Measurements from ENCODE around the gene C2CD3. TPM values are rescaled to one million over a fixed set of nuclear protein-coding genes. Genes with fewer than 3 reads are reported as not detected.
A peak's percentile ranks its signal among the peaks of the same experiment; 100 is the strongest.

Gene C2CD3
- total RNA-seq, 1 donor from 2014 or later, result 36.8 TPM

GRCh38 chr11:74055938-74056337, 114.9 kb downstream of the C2CD3 start:
- H3K9me3 Mint-ChIP-seq, result no peaks in the 10 kb centered on the region
- H3K27me3 Mint-ChIP-seq, result no peaks in the 10 kb centered on the region
- no peak overlapping the region for H3K27ac Mint-ChIP-seq
- no peak overlapping the region for H3K4me3 Mint-ChIP-seq
- TF ChIP-seq CTCF (conservative IDR thresholded peaks at IDR 0.05), result no peak
- DNase-seq (ENCODE audit: extremely low spot score, unreplicated experiment), result no peak
- H3K4me1 Mint-ChIP-seq (ENCODE audit: unreplicated experiment), result no peaks in the 10 kb centered on the region
- H3K36me3 Mint-ChIP-seq, result peaks cover 22% of the 10 kb centered on the region

GRCh38 chr11:74050465-74050864, 120.3 kb downstream of the C2CD3 start:
- no peaks in the 10 kb centered on the region for H3K9me3 Mint-ChIP-seq
- H3K4me1 Mint-ChIP-seq (ENCODE audit: unreplicated experiment), result no peaks in the 10 kb centered on the region
- no peaks in the 10 kb centered on the region for H3K27me3 Mint-ChIP-seq
- no peak overlapping the region for H3K27ac Mint-ChIP-seq
- TF ChIP-seq CTCF (conservative IDR thresholded peaks at IDR 0.05), result no peak
- H3K36me3 Mint-ChIP-seq, result peaks cover 27% of the 10 kb centered on the region
- no peak for DNase-seq (ENCODE audit: extremely low spot score, unreplicated experiment)
- no peak overlapping the region for H3K4me3 Mint-ChIP-seq

- no peaks in the 10 kb centered on the region for H3K4me1 Mint-ChIP-seq (ENCODE audit: unreplicated experiment)
- peaks cover 22% of the 10 kb centered on the region for H3K36me3 Mint-ChIP-seq
- TF ChIP-seq CTCF (conservative IDR thresholded peaks at IDR 0.05), result no peak
- DNase-seq (ENCODE audit: extremely low spot score, unreplicated experiment), result no peak
- no peaks in the 10 kb centered on the region for H3K9me3 Mint-ChIP-seq
- H3K27me3 Mint-ChIP-seq, result no peaks in the 10 kb centered on the region
- H3K4me3 Mint-ChIP-seq, result no peak overlapping the region
- H3K27ac Mint-ChIP-seq, result no peak overlapping the region
Observed at GRCh38 chr11:74048993-74049392, 121.8 kb downstream of the C2CD3 start.

GRCh38 chr11:74044538-74044937, 126.3 kb downstream of the C2CD3 start:
- no peak for TF ChIP-seq CTCF (conservative IDR thresholded peaks at IDR 0.05)
- DNase-seq (ENCODE audit: extremely low spot score, unreplicated experiment), result no peak
- H3K36me3 Mint-ChIP-seq, result peaks cover 26% of the 10 kb centered on the region
- no peaks in the 10 kb centered on the region for H3K4me1 Mint-ChIP-seq (ENCODE audit: unreplicated experiment)
- H3K27me3 Mint-ChIP-seq, result no peaks in the 10 kb centered on the region
- H3K9me3 Mint-ChIP-seq, result no peaks in the 10 kb centered on the region
- no peak overlapping the region for H3K4me3 Mint-ChIP-seq
- no peak overlapping the region for H3K27ac Mint-ChIP-seq

GRCh38 chr11:74043450-74043849, 127.4 kb downstream of the C2CD3 start:
- no peak overlapping the region for H3K27ac Mint-ChIP-seq
- no peaks in the 10 kb centered on the region for H3K4me1 Mint-ChIP-seq (ENCODE audit: unreplicated experiment)
- no peak overlapping the region for H3K4me3 Mint-ChIP-seq
- peak; percentile 53 for TF ChIP-seq CTCF (conservative IDR thresholded peaks at IDR 0.05)
- DNase-seq (ENCODE audit: extremely low spot score, unreplicated experiment), result no peak
- no peaks in the 10 kb centered on the region for H3K9me3 Mint-ChIP-seq
- H3K27me3 Mint-ChIP-seq, result no peaks in the 10 kb centered on the region
- peaks cover 31% of the 10 kb centered on the region for H3K36me3 Mint-ChIP-seq

- H3K4me3 Mint-ChIP-seq, result no peak overlapping the region
- TF ChIP-seq CTCF (conservative IDR thresholded peaks at IDR 0.05), result no peak
- H3K27ac Mint-ChIP-seq, result no peak overlapping the region
- H3K36me3 Mint-ChIP-seq, result peaks cover 16% of the 10 kb centered on the region
- no peaks in the 10 kb centered on the region for H3K4me1 Mint-ChIP-seq (ENCODE audit: unreplicated experiment)
- no peaks in the 10 kb centered on the region for H3K27me3 Mint-ChIP-seq
- no peaks in the 10 kb centered on the region for H3K9me3 Mint-ChIP-seq
- DNase-seq (ENCODE audit: extremely low spot score, unreplicated experiment), result no peak
Observed at GRCh38 chr11:74037309-74037708, 133.5 kb downstream of the C2CD3 start.
